GDM1 (cell line): Measurements from ENCODE around the gene CD300C.
"Not testable (repeated sequence)": the region's sequence is repeated elsewhere in the genome, so short reads cannot be mapped to it uniquely, and the experiment has no call there.

Source experiments
- DNase-seq: peaks from one replicate; lab custom pipeline; 2025; lab: John Stamatoyannopoulos, UW

CD300C gene

GRCh38 chr17:74512624-74513091 lies 33.3 kb downstream of the CD300C start:
- DNase-seq = peak; percentile 54

- DNase-seq = no peak
Measured at GRCh38 chr17:74512036-74512435, 33.9 kb downstream of the CD300C start.

DNA sequence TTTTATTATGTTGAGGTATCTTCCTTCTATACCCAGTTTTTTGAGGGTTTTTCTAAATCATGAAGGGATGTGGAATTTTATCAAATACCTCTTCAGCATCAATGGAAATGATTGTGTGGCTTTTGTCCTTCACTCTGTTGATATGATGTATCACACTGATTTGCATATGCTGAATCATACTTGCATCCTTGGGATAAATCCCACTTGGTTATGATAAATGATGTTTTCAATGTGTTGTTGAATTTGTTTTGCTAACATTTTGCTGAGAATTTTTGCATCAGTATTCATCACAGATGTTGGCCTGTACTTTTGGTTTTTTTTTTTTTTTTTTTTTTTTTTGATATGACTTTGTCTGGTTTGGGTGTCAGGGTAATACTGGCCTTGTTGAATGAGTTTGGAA lies 37.8 kb downstream of the CD300C start:
- DNase-seq = no peak

GRCh38 chr17:74503949-74504348 lies 42.0 kb downstream of the CD300C start:
- not testable (repeated sequence) for DNase-seq

GRCh38 chr17:74502861-74503260 lies 43.1 kb downstream of the CD300C start:
- DNase-seq = no peak

- DNase-seq = no peak
Measured at GRCh38 chr17:74499992-74500391, 45.9 kb downstream of the CD300C start.

DNA sequence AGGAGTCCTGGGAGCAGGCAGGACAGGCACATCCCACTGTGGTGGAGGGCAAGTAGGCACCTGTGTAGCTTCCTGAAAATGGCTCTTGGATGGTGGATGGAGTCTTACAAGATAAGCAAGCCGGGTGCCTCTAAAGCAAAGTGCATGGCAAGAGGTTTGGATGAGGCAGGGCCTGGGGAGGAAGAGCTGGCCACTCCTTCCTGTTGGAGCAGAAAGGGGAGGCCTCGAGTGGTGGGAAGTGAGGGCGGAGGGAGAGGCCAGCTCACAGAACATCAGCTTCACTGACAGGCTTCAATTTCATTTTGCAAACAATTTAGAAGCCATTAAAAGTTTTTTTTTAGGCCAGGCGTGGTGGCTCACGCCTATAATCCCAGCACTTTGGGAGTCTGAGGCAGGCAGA lies 48.4 kb downstream of the CD300C start:
- no peak for DNase-seq

DNA sequence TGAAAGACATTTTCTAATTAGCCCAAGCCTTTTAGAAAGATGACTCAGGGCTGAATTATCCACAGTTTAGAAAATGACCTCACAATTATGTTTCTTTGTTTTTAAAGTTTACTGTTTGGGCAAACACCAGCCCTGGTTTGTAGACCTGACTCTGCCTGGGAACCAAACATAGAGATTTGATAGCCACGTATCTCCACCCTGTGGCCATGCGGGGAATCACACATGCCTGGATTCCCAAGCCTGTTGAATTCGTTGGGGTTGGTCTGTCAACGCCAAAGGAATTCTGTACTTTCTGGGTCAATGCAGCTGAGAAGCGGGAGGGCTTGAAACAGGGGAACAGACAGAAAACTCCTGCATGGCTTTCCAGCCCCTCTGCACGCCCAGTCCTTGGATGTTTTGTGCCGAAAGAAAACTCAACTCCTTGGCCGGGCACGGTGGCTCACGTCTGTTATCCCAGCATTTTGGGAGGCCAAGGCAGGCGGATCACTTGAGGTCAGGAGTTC lies 52.5 kb downstream of the CD300C start:
- DNase-seq = peak; percentile 54

DNA sequence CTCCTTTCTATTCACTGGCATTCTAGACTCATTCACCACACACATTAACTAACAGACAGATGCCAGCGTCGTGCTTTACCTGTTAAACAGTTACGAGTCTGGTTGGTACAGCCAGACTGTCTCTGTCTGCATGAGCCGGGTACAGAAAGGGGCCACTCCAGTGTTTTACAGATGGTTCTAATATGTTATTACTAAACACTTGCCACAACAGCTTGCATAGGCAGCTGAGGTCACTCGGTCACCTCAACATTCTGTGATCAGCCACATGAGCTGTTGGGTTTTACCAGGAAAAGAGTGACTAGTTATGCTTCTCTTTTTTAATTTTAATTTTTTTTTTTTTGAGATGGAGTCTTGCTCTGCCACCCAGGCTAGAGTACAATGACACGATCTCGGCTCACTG lies 54.3 kb downstream of the CD300C start:
- DNase-seq = no peak
